HepG2 (cell line): Measurements from ENCODE around the gene STRADA. TPM values are rescaled to one million over a fixed set of nuclear protein-coding genes. Genes with fewer than 3 reads are reported as not detected.
A peak's percentile ranks its signal among the peaks of the same experiment; 100 is the strongest.

Experiments
- HMG20B ChIP-seq: conservative IDR thresholded peaks from 2 replicates; pipeline ENCODE4 v1.6.1; 2016; ENCODE audit warnings: missing genetic modification reagents, missing compliant biosample characterization
- HOXA9 ChIP-seq: sonication (generic); formaldehyde crosslinking; IDR thresholded peaks from 2 replicates; pipeline ENCODE4 v1.8.1; 2022; ENCODE audit warnings: missing genetic modification reagents, mild to moderate bottlenecking, moderate library complexity, borderline replicate concordance
- MTF1 ChIP-seq: sonication (generic); formaldehyde crosslinking; IDR thresholded peaks from 2 replicates; pipeline ENCODE4 v1.5.0; 2020; ENCODE audit warnings: missing genetic modification reagents
- NFRKB ChIP-seq: fragments of 450-650 bp; IDR thresholded peaks from 2 replicates; pipeline ENCODE4 v1.6.1; 2017
- NKX3-1 ChIP-seq: sonication (generic); formaldehyde crosslinking; IDR thresholded peaks from 2 replicates; pipeline ENCODE4 v1.5.0; 2020; ENCODE audit warnings: missing genetic modification reagents
- ZNF274 ChIP-seq: sonication (generic); formaldehyde crosslinking; IDR thresholded peaks from 2 replicates; pipeline ENCODE4 v1.5.1; 2020; ENCODE audit warnings: mild to moderate bottlenecking, missing genetic modification reagents
- ZNF33B ChIP-seq: sonication (generic); formaldehyde crosslinking; IDR thresholded peaks from 2 replicates; pipeline ENCODE4 v1.5.1; 2020; ENCODE audit warnings: mild to moderate bottlenecking, missing genetic modification reagents
- ZNF350 ChIP-seq: sonication (generic); formaldehyde crosslinking; IDR thresholded peaks from 2 replicates; pipeline ENCODE4 v1.4.0; 2020; ENCODE audit warnings: mild to moderate bottlenecking, low read depth, missing genetic modification reagents, borderline replicate concordance
- ZSCAN12 ChIP-seq: sonication (generic); formaldehyde crosslinking; IDR thresholded peaks from 2 replicates; pipeline ENCODE4 v1.9.0; 2021; ENCODE audit warnings: mild to moderate bottlenecking, missing genetic modification reagents
- ZZZ3 ChIP-seq: sonication (generic); formaldehyde crosslinking; IDR thresholded peaks from 2 replicates; pipeline ENCODE4 v1.4.0; 2020; ENCODE audit warnings: missing genetic modification reagents, mild to moderate bottlenecking, borderline replicate concordance
- polyA plus RNA-seq, 8 experiments: library from polyadenylated mRNA; depleted of rRNA in 3 of 8; stranded (reverse) in 7 of 8; unstranded in 1 of 8; fragments of >200 nt; fragmentation: Illumina TruSeq in 4 of 8; extraction: Trizol in 4 of 8; gene quantifications; 2 replicates each; pipeline versions ENCODE4 v1.2.1 to v1.2.3, GENCODE V29; 2011 to 2016; ENCODE audit warnings: low read depth in 4 of 8, missing spikeins in 1 of 8, mixed read lengths in 1 of 8; ENCODE audit not compliant: insufficient read depth in 1 of 8
- total RNA-seq, 5 experiments: library from RNA; depleted of rRNA; stranded (reverse); fragments of >200 nt; fragmentation: Illumina TruSeq; extraction: Trizol; gene quantifications; 2 replicates each; pipeline ENCODE4 v1.2.3, GENCODE V29; 2016; ENCODE audit warnings: low read depth in 1 of 5
- TF ChIP-seq, protein P1 (sequence below): sonication (generic); formaldehyde crosslinking; IDR thresholded peaks from 2 replicates; pipeline ENCODE4 v1.9.0; 2022; ENCODE audit warnings: low read depth, missing genetic modification reagents
- TF ChIP-seq, protein P2 (sequence below): sonication (generic); formaldehyde crosslinking; IDR thresholded peaks from 2 replicates; pipeline ENCODE4 v1.4.0; 2020; ENCODE audit warnings: missing genetic modification reagents, borderline replicate concordance
- TF ChIP-seq, protein P3 (sequence below): sonication (generic); formaldehyde crosslinking; IDR thresholded peaks from 2 replicates; pipeline ENCODE4 v1.8.0; 2022; ENCODE audit warnings: mild to moderate bottlenecking, missing genetic modification reagents
- TF ChIP-seq, protein P4 (sequence below): sonication (generic); formaldehyde crosslinking; IDR thresholded peaks from 2 replicates; pipeline ENCODE4 v1.4.0; 2020; ENCODE audit warnings: missing genetic modification reagents
- TF ChIP-seq, protein P5 (sequence below): sonication (generic); formaldehyde crosslinking; IDR thresholded peaks from 2 replicates; pipeline ENCODE4 v1.5.0; 2020; ENCODE audit warnings: missing genetic modification reagents, mild to moderate bottlenecking, borderline replicate concordance
- TF ChIP-seq, protein P6 (sequence below): sonication (generic); formaldehyde crosslinking; IDR thresholded peaks from 2 replicates; pipeline ENCODE4 v1.4.0; 2020; ENCODE audit warnings: mild to moderate bottlenecking, missing genetic modification reagents

Gene STRADA
- total and polyA plus RNA-seq, 2 of the 13 experiments (the other 11 are each of a cell fraction or from before 2014, with no cell fraction given): 17.6 to 17.9 TPM

DNA sequence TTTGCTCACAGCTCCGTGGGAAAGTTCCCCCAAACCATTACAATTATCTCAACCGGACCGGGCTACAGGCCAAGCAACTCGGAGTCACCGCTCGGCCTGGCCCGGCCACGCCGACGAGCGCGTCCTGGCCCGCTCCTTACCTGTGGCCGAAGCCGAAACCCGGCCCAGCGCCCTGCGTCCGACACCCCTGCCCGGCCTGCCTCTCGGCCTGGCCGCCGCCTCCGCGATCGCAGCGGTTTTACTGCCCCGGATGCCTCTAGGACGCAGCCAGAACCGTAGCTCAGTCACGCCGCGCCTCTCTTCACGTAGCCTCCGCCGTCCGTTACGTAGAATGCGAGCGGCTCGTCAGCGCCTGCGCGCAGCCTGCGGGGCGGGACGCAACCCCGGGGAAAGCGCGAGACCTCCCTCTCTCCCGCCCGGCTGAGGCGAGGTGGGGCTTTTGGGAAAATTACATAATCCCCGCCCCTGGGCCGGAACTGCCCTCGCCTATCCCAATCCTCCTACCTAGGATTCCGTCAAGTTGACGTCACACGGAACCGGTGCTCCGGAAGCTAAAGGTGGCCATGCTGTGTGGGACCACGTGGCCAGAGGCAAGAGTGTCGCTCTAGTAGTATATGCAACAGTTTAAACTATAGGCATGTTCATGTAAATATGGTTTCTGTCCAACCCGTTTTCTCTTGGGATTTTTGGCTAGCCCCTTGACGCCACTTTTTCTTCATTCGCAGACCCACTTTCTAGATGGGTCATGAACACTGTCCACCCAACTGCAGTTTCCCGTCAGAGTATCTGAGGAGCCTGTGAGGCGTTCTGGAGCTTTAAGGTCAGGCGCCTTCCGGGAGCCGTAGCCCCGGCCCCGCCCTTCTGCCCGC, 31.9 kb upstream of the STRADA start, which contains the start of gene CCDC47 (continued):
- TF ChIP-seq HMG20B (CRISPR knock-in tag): 0 out of 2 replicates have a peak, but pooled peaks have one; percentile 6
- TF ChIP-seq, protein P1, sequence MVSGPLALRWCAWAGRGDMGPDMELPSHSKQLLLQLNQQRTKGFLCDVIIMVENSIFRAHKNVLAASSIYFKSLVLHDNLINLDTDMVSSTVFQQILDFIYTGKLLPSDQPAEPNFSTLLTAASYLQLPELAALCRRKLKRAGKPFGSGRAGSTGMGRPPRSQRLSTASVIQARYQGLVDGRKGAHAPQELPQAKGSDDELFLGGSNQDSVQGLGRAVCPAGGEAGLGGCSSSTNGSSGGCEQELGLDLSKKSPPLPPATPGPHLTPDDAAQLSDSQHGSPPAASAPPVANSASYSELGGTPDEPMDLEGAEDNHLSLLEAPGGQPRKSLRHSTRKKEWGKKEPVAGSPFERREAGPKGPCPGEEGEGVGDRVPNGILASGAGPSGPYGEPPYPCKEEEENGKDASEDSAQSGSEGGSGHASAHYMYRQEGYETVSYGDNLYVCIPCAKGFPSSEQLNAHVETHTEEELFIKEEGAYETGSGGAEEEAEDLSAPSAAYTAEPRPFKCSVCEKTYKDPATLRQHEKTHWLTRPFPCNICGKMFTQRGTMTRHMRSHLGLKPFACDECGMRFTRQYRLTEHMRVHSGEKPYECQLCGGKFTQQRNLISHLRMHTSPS: peak; percentile 22; the same call in 1 of the 2 replicates
- TF ChIP-seq, protein P2, sequence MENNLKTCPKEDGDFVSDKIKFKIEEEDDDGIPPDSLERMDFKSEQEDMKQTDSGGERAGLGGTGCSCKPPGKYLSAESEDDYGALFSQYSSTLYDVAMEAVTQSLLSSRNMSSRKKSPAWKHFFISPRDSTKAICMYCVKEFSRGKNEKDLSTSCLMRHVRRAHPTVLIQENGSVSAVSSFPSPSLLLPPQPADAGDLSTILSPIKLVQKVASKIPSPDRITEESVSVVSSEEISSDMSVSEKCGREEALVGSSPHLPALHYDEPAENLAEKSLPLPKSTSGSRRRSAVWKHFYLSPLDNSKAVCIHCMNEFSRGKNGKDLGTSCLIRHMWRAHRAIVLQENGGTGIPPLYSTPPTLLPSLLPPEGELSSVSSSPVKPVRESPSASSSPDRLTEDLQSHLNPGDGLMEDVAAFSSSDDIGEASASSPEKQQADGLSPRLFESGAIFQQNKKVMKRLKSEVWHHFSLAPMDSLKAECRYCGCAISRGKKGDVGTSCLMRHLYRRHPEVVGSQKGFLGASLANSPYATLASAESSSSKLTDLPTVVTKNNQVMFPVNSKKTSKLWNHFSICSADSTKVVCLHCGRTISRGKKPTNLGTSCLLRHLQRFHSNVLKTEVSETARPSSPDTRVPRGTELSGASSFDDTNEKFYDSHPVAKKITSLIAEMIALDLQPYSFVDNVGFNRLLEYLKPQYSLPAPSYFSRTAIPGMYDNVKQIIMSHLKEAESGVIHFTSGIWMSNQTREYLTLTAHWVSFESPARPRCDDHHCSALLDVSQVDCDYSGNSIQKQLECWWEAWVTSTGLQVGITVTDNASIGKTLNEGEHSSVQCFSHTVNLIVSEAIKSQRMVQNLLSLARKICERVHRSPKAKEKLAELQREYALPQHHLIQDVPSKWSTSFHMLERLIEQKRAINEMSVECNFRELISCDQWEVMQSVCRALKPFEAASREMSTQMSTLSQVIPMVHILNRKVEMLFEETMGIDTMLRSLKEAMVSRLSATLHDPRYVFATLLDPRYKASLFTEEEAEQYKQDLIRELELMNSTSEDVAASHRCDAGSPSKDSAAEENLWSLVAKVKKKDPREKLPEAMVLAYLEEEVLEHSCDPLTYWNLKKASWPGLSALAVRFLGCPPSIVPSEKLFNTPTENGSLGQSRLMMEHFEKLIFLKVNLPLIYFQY (CRISPR knock-in tag): peak; percentile 99
- peak; percentile 91 for TF ChIP-seq ZNF274
- TF ChIP-seq, protein P3, sequence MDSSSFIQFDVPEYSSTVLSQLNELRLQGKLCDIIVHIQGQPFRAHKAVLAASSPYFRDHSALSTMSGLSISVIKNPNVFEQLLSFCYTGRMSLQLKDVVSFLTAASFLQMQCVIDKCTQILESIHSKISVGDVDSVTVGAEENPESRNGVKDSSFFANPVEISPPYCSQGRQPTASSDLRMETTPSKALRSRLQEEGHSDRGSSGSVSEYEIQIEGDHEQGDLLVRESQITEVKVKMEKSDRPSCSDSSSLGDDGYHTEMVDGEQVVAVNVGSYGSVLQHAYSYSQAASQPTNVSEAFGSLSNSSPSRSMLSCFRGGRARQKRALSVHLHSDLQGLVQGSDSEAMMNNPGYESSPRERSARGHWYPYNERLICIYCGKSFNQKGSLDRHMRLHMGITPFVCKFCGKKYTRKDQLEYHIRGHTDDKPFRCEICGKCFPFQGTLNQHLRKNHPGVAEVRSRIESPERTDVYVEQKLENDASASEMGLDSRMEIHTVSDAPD: peak; percentile 65; the same call in 1 of the 2 replicates
- TF ChIP-seq, protein P4, sequence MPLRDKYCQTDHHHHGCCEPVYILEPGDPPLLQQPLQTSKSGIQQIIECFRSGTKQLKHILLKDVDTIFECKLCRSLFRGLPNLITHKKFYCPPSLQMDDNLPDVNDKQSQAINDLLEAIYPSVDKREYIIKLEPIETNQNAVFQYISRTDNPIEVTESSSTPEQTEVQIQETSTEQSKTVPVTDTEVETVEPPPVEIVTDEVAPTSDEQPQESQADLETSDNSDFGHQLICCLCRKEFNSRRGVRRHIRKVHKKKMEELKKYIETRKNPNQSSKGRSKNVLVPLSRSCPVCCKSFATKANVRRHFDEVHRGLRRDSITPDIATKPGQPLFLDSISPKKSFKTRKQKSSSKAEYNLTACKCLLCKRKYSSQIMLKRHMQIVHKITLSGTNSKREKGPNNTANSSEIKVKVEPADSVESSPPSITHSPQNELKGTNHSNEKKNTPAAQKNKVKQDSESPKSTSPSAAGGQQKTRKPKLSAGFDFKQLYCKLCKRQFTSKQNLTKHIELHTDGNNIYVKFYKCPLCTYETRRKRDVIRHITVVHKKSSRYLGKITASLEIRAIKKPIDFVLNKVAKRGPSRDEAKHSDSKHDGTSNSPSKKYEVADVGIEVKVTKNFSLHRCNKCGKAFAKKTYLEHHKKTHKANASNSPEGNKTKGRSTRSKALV (CRISPR knock-in tag): peak; percentile 89
- TF ChIP-seq, protein P5, sequence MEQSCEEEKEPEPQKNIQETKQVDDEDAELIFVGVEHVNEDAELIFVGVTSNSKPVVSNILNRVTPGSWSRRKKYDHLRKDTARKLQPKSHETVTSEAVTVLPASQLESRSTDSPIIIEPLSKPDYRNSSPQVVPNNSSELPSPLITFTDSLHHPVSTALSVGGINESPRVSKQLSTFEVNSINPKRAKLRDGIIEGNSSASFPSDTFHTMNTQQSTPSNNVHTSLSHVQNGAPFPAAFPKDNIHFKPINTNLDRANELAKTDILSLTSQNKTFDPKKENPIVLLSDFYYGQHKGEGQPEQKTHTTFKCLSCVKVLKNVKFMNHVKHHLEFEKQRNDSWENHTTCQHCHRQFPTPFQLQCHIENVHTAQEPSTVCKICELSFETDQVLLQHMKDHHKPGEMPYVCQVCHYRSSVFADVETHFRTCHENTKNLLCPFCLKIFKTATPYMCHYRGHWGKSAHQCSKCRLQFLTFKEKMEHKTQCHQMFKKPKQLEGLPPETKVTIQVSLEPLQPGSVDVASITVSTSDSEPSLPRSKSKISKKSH (CRISPR knock-in tag): no peak; the same call in none of the 2 replicates
- TF ChIP-seq ZNF33B (CRISPR knock-in tag): peak; percentile 81; the same call in 1 of the 2 replicates
- TF ChIP-seq HOXA9 (CRISPR knock-in tag): peak; percentile 72; the same call in 1 of the 2 replicates
- peak; percentile 94; the same call in 1 of the 2 replicates for TF ChIP-seq ZZZ3 (CRISPR knock-in tag)
- TF ChIP-seq ZSCAN12 (CRISPR knock-in tag): peak; percentile 91
- TF ChIP-seq MTF1 (CRISPR knock-in tag): no peak
- TF ChIP-seq NKX3-1 (CRISPR knock-in tag): peak; percentile 84
- TF ChIP-seq, protein P6, sequence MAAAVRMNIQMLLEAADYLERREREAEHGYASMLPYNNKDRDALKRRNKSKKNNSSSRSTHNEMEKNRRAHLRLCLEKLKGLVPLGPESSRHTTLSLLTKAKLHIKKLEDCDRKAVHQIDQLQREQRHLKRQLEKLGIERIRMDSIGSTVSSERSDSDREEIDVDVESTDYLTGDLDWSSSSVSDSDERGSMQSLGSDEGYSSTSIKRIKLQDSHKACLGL: peak; percentile 95; the same call in 1 of the 2 replicates
- TF ChIP-seq NFRKB: no peak
- peak; percentile 99 for TF ChIP-seq ZNF350
